Stomach (tissue), 4 donors: Measurements from ENCODE around the gene PLEKHD1.

Experiments
- EP300 ChIP-seq: sonication (generic); formaldehyde crosslinking; IDR thresholded peaks from one replicate; pipeline ENCODE4 v1.6.1; 2017; ENCODE audit warnings: antibody characterized with exemption
- POLR2A ChIP-seq, 4 donors: fragments of 450-650 bp; IDR thresholded peaks; one replicate each; pipeline ENCODE4 v1.6.1; 2016; ENCODE audit warnings: antibody characterized with exemption in 4 of 4, control low read depth in 2 of 4, mild to moderate bottlenecking in 1 of 4, moderate library complexity in 1 of 4
- TF ChIP-seq, protein P1 (sequence below), 7 experiments: fragments of 450-650 bp in 4 of 7; fragments of 200-600 bp in 3 of 7; sonication (generic) in 3 of 7; IDR thresholded peaks; one replicate each; pipeline ENCODE4 v1.5.1; 2016 to 2019; ENCODE audit warnings: antibody characterized with exemption in 7 of 7, control low read depth in 2 of 7, mild to moderate bottlenecking in 1 of 7

DNA sequence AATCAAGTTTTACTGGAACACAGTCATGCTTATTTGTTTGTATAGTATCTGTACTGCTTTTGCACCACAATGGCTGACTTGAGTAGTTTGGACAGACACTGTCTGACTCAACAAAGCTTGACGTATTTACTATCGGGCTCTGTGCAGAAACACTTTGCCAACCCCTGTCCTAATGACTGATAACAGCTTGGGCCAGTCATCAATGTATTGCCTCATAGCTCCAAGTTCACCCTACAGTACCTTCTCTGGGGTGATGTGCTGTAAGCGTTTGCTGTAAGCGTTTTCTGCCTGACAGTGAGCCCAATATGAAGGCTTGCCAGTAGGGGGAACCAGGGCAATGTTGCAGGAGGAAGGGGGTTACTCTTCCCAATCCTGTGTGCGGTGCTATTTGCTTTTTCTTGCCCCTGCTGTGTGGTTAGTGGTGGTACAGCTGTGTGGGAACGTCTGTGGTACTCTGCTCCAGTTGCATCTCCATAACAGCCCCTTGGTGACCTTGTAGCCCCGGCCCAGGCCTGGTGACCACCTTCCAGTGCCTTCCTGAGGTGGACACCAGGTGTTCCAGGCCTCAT is 95.6 kb downstream of the PLEKHD1 start:
- TF ChIP-seq POLR2A (IDR thresholded peaks at IDR 0.05) (no peak), EP300 (no peak)
- TF ChIP-seq, protein P1, sequence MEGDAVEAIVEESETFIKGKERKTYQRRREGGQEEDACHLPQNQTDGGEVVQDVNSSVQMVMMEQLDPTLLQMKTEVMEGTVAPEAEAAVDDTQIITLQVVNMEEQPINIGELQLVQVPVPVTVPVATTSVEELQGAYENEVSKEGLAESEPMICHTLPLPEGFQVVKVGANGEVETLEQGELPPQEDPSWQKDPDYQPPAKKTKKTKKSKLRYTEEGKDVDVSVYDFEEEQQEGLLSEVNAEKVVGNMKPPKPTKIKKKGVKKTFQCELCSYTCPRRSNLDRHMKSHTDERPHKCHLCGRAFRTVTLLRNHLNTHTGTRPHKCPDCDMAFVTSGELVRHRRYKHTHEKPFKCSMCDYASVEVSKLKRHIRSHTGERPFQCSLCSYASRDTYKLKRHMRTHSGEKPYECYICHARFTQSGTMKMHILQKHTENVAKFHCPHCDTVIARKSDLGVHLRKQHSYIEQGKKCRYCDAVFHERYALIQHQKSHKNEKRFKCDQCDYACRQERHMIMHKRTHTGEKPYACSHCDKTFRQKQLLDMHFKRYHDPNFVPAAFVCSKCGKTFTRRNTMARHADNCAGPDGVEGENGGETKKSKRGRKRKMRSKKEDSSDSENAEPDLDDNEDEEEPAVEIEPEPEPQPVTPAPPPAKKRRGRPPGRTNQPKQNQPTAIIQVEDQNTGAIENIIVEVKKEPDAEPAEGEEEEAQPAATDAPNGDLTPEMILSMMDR (IDR thresholded peaks at IDR 0.05), result peak in 2 of 7 experiments; percentile 17 to 30
